Activated T-cell treated with anti-CD3 and anti-CD28 coated beads for 4 hours (primary cell): ENCODE data around the gene HS3ST4.
A peak's percentile ranks its signal among the peaks of the same experiment; 100 is the strongest.

Experiments
- DNase-seq: peaks from one replicate; pipeline ENCODE4 v3.0.0-alpha.2; 2020

Gene HS3ST4

GRCh38 chr16:25828510-25828909 is 136.8 kb downstream of the HS3ST4 start:
- no peak for DNase-seq

GRCh38 chr16:25832291-25832690 is 140.5 kb downstream of the HS3ST4 start:
- no peak for DNase-seq

- no peak for DNase-seq
Observed at GRCh38 chr16:25834101-25834500, 142.3 kb downstream of the HS3ST4 start.

GRCh38 chr16:25835126-25835525 is 143.4 kb downstream of the HS3ST4 start:
- no peak for DNase-seq

- peak; percentile 12 for DNase-seq
Observed at GRCh38 chr16:25838724-25839186, 147.0 kb downstream of the HS3ST4 start.

GRCh38 chr16:25841761-25842160 is 150.0 kb downstream of the HS3ST4 start:
- DNase-seq: no peak

- DNase-seq: no peak
Observed at GRCh38 chr16:25845901-25846300, 154.1 kb downstream of the HS3ST4 start.

- DNase-seq: no peak
Observed at GRCh38 chr16:25854141-25854540, 162.4 kb downstream of the HS3ST4 start.

GRCh38 chr16:25855063-25855462 is 163.3 kb downstream of the HS3ST4 start:
- no peak for DNase-seq

- DNase-seq: no peak
Observed at GRCh38 chr16:25855818-25856217, 164.1 kb downstream of the HS3ST4 start.

- no peak for DNase-seq
Observed at GRCh38 chr16:25859645-25860044, 167.9 kb downstream of the HS3ST4 start.

- no peak for DNase-seq
Observed at GRCh38 chr16:25867041-25867440, 175.3 kb downstream of the HS3ST4 start.

- DNase-seq: no peak
Observed at GRCh38 chr16:25868106-25868505, 176.3 kb downstream of the HS3ST4 start.

- no peak for DNase-seq
Observed at GRCh38 chr16:25868706-25869370, 177.1 kb downstream of the HS3ST4 start.

- no peak for DNase-seq
Observed at GRCh38 chr16:25872369-25873070, 180.8 kb downstream of the HS3ST4 start.

GRCh38 chr16:25874196-25874595 is 182.4 kb downstream of the HS3ST4 start:
- no peak for DNase-seq

- no peak for DNase-seq
Observed at GRCh38 chr16:25875956-25876598, 184.3 kb downstream of the HS3ST4 start.

- DNase-seq: no peak
Observed at GRCh38 chr16:25877103-25877502, 185.3 kb downstream of the HS3ST4 start.

- no peak for DNase-seq
Observed at GRCh38 chr16:25886598-25886997, 194.8 kb downstream of the HS3ST4 start.

GRCh38 chr16:25888868-25889267 is 197.1 kb downstream of the HS3ST4 start:
- no peak for DNase-seq

GRCh38 chr16:25893332-25893731 is 201.6 kb downstream of the HS3ST4 start:
- no peak for DNase-seq

GRCh38 chr16:25894093-25894492 is 202.3 kb downstream of the HS3ST4 start:
- DNase-seq: no peak

- no peak for DNase-seq
Observed at GRCh38 chr16:25895380-25895779, 203.6 kb downstream of the HS3ST4 start.

- no peak for DNase-seq
Observed at GRCh38 chr16:25896411-25896810, 204.7 kb downstream of the HS3ST4 start.
